Inflammatory macrophage treated with lipopolysaccharide for 4 hours (primary cell): ENCODE data around the gene ECE1.
"Not testable (repeated sequence)": the region's sequence is repeated elsewhere in the genome, so short reads cannot be mapped to it uniquely, and the experiment has no call there.

Experiments used
- DNase-seq: peaks from one replicate; pipeline ENCODE4 v3.0.0-alpha.2; 2020

The ECE1 gene

DNA sequence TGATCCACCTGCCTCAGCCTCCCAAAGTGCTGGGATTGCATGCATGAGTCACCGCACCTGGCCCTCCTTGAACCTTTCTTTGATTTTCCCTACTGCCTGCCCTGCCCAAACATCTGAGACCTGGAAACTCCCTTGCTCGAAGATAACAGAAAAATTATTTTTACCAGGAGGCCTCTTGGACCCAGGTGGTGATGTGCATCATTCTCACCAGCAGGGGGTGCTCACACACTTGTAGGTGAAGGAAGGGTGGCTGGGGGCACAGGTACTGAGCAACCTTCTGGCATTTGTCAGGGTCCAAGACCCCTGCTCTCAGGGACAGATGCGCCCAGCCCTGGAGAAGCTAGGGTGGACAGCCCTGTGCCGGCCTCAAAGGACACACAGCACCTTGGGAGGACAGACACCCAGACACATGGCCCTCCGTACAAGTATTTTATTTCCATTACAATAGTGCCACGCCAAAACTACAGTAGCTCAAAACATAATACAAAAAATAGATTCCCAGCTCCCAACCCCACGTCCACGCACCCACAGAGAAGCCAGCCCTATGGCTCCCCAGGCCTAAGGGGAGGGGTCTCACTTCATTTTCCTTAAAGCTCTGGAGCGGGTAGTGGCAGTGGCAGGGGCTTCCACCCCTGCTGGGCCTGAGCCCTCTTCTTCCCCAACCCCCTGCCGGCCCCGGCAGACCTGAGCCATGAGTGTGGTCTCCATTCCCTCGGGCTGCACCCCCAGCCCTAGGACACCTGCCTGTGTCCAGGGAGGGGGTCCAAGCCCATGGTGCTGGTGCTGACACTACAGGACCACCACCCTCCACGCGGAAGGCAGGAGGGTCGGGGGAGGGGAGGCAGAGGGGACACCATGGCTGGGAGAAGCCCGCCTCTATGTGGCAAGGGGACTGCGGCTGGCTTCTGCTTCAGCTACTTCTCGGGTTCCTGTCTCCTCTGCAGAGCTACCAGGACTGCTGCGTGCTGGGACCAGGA, 73.1 kb downstream of the ECE1 start:
- DNase-seq: peak; percentile 41

GRCh38 chr1:21212126-21212525, 78.1 kb downstream of the ECE1 start:
- DNase-seq: no peak

DNA sequence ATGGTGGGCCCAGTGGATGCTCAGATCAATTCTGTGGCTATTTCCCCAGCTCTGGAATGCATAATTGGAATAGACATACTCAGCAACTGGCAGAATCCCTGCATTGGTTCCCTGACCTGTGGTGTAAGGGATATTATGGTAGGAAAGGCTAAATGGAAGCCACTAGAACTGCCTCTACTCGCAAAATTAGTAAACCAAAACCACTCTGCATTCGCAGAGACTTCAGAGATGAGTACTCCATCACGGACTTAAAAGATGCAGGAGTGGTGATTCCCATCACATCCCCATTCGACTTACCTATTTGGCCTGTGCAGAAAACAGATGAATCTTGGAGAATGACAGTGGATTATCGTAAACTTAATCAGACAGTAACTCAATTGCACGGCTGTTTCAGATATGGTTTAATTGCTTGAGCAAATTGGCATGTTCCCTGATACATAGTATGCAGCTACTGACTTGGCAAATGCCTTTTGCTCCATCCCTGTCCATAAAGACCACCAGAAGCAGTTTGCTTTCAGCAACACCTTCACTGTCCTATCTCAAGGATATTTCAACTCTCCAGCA, 82.0 kb downstream of the ECE1 start:
- DNase-seq: not testable (repeated sequence)

DNA sequence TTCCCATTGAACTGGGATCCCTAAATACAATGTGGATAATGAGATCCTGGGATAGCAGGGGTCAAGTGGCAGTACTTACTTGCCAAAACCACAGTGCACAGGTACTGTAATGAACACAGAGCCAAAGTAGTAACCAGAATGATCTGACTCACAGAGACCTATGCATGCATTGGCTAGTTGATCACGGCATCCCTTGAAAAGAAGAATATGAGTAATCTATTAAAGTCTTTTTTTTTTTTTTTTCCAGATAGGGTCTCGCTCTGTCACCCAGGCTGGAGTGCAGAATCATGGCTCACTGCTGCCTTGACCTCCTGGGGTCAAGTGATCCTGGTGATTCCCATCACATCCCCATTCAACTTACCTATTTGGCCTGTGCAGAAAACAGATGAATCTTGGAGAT, 84.1 kb downstream of the ECE1 start:
- DNase-seq: no peak

GRCh38 chr1:21205416-21205815, 84.8 kb downstream of the ECE1 start:
- no peak for DNase-seq

GRCh38 chr1:21201650-21202049, 88.6 kb downstream of the ECE1 start:
- DNase-seq: no peak

GRCh38 chr1:21201238-21201637, 89.0 kb downstream of the ECE1 start:
- not testable (repeated sequence) for DNase-seq

DNA sequence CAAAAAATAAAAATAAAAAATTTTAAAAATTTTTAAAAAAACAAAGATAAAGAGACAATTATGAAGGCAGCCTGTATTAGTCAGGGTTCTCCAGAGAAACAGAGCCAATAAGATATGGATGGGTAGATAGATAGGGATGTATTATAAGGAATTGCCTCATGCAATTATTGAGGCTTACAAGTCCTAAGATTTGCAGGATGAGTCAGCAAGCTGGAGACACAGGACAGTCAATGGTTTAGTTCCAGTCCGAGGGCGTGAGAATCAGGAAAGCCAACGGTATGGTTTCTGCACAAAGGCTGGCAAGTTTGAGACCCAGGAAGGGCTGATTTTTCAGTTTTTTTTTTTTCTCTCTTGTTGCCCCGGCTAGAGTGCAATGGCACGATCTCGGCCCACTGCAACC, 89.5 kb downstream of the ECE1 start:
- no peak for DNase-seq

GRCh38 chr1:21198929-21199328, 91.3 kb downstream of the ECE1 start:
- no peak for DNase-seq

DNA sequence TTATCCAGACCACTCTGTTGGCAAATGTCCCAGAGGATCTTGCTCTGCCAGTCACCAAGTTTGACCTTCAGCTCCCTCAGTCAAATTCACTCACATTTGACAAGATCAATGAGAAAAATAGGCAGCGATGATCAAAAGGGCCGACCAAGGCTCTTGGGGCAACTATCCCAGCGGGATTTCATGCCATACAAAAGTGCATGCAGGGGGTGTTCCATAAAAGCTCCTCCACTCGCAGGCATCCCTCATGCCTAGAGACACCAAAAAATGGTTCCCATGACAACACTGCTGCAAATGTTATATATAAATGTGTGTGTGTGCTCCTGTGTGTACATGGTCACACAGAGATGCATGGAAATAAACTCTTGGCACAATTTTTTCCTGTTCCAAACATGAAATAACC, 97.4 kb downstream of the ECE1 start:
- DNase-seq: no peak

DNA sequence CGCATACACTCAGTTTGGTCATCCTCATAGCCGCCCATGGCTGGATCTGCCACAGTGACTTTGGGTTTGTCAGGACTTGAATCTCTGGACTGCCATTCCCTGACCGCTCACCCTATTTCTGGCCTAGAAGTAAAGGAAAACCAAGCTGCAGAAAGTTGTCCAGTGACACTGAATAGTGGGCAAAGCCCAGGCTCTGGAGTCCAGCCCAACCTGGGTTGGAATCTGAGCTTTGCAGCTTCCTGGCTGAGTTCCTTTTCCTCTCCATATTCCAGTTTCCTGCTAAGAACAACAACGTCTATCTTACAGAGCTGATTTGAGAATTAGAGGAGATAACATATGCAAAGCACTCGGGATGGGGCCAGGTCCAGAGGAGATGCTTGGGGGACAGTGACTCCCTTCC, 98.0 kb downstream of the ECE1 start:
- DNase-seq: no peak

DNA sequence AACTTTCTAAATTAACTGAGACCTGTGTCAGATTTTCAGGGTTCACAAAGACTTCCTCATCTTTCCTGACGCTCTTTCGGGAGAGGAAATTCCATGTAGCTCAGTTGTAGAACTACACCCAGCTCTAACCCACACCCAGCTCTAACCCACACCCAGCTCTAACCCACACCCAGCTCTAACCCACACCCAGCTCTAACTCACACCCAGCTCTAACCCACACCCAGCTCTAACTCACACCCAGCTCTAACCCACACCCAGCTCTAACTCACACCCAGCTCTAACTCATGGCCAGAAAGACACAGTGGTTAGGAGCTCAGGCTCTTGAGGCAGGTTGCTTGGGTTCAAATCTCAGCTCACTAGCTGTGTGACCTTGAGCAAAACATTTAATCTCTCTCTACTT, 99.5 kb downstream of the ECE1 start:
- not testable (repeated sequence) for DNase-seq

DNA sequence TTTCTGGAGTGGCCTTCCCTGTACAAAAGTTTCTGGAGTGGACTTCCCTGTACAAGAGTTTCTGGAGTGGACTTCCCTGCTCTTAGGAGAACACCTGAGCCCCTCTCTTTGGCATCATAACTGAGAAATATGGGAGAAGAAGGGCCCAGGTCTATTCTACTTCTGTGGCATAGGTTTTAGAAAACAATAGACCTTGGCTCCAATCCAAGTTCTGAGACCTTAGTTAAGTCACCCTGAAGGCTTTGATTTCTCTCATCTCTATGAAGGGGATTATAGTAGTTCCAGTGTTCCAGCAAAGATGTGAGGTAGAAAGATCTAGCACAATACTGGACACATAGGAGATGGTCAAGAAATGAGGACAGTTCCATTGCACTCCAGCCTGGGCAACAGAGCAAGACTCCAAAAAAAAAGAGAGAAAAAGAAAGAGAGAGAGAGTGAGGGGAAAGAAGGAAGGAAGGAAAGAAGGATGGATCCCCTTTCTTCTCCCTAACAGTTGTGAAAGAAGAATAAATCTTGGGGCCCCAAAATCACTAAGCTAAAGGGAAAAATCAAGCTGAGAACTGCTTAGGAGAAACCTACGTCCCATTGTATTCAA, 100.3 kb downstream of the ECE1 start:
- no peak for DNase-seq

- no peak for DNase-seq
Measured at GRCh38 chr1:21189421-21189820, 100.8 kb downstream of the ECE1 start.

DNA sequence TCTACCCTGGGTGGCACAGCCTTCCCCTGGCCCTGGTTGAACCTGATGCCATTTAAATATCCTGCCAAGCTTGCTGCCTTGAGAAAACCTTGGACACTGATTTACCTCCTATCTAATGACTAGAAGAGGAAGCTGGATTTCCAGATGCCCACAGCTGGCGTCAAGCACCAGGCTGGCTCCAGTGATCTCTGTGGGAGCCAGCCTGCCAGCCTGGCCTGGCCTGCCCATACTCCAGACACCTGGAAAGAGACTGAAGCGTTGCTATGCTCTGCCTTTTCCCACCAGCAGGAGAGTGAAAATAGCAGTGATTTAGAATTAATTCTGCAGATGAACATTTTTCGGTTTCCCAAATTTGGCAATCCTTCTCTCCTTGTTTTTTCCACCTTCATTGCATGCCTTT, 102.0 kb downstream of the ECE1 start:
- no peak for DNase-seq

DNA sequence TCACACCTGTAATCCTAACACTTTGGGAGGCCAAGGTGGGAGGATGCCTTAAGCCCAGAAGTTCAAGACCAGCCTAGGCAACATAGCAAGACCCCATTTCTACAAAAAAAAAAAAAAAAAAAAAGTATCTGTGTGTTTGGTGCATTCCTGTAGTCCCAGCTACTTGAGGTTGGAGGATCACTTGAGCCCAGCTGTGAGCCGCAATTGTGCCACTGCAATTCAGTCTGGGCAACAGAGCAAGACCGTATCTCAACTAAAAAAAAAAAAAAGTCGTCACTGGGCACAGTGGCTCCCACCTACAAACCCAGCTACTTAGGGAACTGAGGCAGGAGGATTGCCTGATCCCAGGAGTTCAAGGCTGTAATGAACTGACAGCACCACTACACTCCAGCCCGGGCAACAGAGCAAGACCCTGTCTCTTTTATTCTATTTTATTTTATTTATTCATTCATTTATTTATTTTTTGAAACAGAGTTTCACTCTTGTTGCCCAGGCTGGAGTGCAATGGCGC, 105.0 kb downstream of the ECE1 start:
- no peak for DNase-seq

- peak; percentile 54 for DNase-seq
Measured at GRCh38 chr1:21184276-21184675, 106.0 kb downstream of the ECE1 start.

DNA sequence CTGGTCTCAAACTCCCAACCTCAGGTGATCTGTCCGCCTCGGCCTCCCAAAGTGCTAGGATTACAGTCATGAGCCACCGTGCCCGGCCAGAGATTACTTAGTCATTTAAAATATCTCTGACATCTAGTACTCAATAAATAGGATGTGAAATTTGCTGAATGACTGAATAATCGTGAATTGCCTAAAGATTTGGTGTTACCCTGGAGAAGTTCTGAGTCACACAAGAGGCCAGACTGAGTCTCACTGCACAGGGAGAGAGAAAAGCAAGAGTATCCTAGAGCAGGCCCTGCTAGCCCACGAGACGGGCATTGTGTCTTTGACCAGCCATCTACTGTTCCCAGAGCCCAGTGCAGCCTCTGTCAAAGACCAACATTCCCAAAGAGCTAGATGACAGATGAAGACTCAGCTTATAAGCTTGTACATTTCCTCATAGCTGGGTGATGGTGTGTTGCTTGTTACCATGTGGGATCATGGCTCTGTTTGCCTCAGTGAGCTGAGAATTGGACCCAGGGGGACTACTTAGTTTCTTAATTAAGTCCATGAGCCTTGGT, 108.0 kb downstream of the ECE1 start:
- peak; percentile 79 for DNase-seq

DNA sequence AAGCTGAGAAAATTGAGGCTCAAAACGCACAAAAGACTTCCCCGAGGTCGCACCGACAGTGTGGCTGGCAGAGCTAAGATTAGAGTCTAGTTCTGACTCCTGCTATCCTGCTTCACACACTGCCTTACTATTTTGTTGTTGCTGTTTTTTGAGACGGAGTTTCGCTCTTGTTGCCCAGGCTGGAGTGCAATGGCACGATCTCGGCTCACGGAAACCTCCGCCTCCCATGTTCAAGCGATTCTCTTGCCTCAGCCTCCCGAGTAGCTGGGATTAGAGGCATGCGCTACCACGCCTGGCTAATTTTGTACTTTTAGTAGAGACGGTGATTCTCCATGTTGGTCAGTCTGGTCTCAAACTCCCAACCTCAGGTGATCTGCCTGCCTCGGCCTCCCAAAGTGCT, 112.0 kb downstream of the ECE1 start:
- DNase-seq: not testable (repeated sequence)

GRCh38 chr1:21176586-21177555, 113.4 kb downstream of the ECE1 start, which contains the start of gene EIF4G3:
TSS of gene EIF4G3 (minus strand) at chr1:21176897. CDS start at chr1:21002742, 174,155 bp downstream.
- peak; percentile 98 for DNase-seq

DNA sequence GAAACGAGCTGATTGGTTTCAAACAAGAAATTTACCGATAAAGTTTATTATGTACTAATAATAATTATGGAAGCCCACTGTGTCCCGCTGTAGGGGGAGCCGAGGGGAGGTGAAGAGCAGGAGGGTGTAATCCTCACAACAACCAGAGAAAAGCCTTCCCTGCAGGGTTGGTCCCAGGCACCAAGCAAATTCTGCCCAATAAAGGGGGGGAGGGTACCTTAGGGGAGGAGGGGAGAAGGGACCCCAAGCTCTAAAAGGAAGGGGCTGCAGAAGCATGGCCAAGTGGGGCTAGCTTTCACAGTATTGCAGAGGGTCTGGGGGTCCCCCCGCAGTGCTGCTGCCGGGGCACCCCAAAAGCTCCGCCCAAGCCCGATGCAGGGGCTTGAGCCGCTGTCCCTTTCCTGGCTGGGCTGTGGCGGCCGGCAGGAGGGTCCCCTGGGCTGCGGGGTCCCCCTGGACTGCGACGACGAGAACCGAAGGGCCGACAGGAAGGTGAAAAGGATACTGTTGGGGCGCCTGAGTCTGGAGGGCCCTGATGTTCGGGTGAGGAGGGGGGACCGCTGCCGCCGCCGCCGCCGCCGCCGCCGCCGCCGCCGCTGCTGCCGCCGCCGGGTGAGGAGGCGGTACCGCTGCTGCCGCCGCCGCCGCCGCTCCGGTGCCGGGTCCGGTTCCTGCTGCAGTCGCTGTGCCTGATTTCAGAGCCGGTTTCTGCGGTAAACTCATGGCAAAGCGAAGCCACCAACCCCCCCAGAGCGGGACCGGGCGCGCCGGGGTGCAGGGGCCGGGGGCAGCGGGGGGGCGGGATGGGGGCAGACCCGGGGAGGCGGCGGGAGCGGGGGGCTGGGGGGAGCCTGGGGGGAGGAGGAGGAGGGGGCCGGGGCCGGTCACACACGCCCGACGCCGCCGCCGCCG, 114.3 kb downstream of the ECE1 start:
- peak; percentile 20 for DNase-seq
